GM21367 (cell line): ENCODE measurements around the gene LANCL2.

ENCODE experiments used
- ATAC-seq: cut with Tn5 transposase; IDR thresholded peaks from one replicate; pipeline ENCODE4 v1.9.1; 2021; ENCODE audit not compliant: unreplicated experiment

The LANCL2 gene

GRCh38 chr7:55361560-55361959 lies 3.6 kb upstream of the LANCL2 start:
- ATAC-seq = no peak

DNA sequence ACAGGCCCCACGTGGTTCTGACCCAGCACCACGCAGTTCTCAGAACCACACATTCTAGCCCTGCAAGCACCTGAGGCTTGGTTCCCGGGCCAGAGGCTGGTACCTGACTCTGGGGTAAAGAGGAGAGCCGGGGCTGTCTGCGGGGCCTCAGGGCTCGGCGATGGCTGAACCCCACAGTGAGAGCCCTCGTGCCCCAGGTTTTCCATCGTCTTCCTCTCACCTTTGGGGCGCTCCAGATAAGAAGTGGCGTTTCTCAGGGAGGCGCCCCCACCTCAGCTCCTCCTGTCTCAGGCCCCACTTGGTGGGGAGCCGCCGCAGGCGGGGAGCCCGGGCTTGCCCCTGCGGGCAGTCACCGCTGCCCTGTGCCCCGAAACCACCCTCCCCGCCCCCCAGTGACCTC lies 2.2 kb upstream of the LANCL2 start:
- ATAC-seq = no peak

DNA sequence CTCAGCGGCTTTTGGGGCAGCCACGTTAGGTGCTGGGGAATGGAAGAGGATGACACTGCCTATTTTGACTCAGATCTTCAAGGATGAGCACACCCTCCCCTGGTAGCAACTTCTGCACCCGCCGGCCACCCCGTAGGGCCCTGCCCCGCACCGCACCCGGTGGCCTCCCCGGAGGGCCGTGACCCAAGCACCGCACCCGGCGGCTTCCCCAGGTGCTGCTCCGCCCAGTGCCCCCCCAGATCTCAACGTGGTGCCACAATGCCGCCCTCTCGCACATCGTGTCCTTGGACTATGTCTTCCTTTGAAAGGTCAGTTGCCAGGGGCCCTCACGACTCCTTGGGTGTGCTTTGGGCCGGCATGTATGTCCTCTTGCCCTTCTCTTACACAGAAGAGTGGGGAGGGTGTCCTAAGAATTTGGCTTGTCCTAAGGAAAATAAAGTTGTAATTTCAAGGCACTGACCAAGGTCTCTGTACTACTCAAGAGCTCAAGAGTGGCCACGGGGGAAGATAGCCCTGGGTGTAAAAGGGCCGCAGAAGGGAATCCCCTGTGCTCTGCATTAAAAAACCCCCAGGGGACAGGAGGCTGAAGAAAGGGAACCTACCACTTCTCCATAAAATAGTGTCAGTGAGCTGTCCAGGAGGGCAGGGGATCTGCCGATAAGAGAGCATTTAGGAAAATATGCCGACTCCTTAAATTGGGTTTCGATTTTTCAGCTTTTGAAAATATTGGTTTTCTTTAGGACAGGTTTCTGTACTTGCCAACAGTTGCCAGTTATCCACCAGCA lies 1.6 kb upstream of the LANCL2 start:
- no peak for ATAC-seq

GRCh38 chr7:55365675-55366460 lies 731 bp downstream of the LANCL2 start:
- ATAC-seq = peak; percentile 78

GRCh38 chr7:55366461-55367070 lies 1.4 kb downstream of the LANCL2 start:
- ATAC-seq = peak; percentile 19

DNA sequence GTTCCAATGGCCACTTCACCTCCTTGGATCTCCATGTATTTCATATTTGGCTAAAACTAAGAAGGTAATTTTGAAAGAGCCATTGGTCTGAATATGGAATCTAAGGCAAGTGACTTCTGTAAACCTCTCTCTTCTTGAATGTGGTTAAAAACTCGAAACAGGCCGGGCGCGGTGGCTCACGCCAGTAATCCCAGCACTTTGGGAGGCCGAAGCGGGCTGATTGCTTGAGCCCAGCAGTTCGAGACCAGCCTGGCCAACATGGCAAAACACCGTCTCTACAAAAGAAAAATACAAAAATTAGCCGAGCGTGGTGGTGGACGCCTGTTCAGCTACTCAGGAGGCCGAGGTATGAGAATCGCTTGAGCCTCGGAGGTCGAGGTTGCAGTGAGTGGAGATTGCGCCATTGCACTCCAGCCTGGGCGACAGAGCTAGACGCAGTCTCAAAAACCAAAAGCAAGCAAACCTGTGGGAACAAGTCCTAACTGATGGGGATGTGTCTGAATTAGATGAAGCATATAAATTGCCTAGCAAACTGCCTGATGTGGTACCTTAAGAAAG lies 2.2 kb downstream of the LANCL2 start:
- no peak for ATAC-seq

DNA sequence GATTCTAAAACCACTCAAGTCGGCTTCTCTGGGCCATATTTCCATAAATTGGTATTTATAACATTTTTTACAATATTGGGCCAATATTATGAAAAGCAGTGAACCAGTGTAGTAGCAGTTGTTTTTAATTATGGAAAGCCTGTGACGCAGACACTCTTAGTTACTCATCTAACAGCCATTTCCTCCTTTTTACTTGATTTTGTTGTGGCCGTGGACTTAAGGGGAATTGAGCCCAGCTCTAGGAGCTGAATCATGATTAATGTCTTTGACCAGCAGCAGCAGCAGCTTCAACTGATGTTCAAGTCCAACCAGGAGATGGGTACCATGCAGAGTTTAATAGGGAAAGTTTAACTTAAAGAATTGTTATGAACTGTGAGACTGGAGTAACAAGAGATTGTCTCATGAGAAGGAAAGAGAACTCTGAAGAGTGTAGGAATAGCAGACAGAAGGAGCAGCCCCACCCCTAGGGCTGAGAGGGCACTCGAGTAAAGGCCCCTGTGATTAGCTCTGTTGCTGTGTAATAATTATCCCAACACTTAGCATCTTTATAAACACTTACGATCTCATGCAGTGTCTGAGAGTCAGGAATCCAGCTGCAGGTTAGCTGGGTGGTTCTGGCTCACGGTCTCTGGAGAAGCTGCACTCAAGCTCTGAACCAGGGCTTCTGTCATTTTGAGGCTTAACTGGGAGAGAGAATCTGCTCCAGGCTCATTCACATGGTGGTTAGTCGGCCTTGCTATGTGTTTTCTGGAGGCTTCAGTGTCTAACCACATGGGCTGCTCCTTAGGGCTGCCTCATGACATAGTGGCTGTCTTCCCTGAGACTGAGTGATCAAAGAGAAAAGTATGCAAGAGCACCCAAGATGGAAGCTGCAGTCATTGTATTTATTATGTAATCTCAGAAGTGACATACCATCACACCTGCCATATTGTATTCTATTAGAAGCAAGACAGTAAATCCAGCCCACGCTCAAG lies 4.6 kb downstream of the LANCL2 start:
- no peak for ATAC-seq

DNA sequence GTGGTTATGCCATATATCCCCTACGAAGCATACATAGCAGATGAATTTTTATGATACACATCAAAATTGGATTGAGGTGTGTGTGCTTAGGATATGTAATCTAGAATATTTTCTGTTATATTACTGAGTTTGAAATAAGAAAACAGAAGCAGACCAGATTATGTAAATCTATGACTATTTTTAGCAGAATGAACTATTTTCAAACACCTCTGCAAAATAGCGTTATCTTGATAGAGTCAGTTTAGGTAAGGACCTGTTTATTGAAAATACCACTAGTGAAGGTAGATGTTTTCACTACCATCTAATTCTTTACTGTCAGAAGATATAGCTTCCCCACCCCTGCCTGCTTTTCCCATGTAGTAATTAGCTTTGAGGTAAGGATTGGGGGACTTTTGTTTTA lies 9.1 kb downstream of the LANCL2 start:
- no peak for ATAC-seq

- ATAC-seq = no peak
These were observed 10.1 kb downstream of the LANCL2 start for GRCh38 chr7:55375237-55375636.

DNA sequence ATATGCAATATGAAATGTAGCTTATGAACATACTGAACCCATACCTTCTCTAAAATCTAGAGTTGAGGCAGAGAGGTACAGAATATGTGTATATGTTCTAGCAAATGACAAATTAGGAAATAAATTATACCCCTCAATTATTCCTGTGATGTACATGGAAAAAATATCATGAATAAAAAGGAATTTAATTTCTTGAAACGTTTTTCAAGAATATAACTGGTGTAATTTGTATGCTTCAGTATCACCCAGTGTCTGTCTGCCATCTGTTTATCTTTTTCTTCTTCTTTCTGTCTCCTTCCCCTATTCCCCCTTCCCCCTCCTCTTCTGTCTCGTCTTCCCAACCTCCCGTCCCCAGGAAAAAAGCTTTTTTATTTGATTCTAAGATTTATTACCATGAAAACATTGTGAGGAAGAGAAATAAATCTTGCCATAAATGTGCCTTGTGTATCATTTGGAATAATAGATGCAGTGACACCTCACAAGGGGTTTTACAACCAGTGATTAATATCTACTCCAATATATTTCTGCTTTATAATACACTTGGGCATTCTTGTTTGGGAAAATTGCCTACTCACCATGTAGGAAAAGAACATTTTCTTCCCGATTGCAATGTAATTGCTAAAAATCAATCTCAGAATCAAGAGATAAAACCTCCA lies 12.2 kb downstream of the LANCL2 start:
- ATAC-seq = no peak

DNA sequence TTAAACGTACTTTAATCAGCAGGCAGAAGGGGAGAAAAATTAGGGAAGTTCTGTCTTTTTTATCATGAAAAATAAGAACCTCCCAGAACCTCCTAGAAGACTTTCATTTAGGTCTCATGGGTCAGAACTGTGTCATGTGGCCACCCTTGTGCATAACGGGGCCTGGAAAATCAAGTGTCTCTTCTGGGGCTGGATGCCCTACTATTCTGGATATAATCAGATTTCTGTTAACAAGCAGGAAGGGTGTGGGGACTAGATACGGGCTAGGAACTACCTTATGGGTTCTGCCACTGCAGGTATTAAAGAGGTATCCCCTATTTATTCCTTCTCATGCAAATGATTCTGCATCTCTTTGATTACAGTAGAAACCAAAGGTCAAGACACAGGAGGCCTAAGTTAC lies 14.1 kb downstream of the LANCL2 start:
- ATAC-seq = no peak

- ATAC-seq = no peak
These were observed 16.1 kb downstream of the LANCL2 start for GRCh38 chr7:55381189-55381588.

DNA sequence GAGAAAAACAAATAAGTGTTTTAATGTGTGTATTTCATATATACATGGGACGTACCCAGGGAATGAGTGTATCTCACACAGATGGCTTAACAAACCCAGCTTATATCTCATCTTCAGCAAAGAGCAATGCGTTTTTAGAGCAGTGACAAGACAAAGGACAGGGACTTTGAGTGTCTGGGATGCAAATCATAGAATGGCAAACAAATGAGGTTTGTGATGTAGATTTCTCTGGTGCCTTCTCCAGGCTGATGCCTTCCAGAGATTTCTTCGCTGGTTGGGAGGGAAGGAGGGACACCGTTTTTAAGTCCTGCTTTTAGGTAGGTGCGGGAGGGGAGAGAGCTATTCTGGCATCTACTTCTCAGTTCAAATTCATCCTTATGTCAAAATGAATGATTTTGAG lies 16.6 kb downstream of the LANCL2 start:
- no peak for ATAC-seq

DNA sequence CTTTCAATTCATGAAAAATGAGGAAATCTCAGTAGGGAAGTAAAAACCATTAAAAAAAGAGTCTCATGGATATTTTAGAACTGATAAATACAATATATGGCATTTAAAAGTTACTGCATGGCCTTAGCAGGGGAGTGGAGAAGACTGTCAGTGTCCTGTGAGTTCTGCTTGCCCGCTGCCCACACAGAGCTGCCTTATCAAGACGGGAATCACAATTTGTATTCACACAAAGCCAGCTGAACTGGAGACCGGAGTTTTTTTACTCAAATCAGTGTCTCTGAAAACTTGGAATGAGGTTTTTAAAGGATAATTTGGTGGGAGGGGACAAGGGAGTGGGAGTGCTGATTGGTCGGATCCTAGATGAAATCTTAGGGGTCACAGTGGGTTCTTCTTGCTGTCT lies 17.1 kb downstream of the LANCL2 start:
- no peak for ATAC-seq

- ATAC-seq = no peak
These were observed 21.4 kb downstream of the LANCL2 start for GRCh38 chr7:55386541-55386940.

DNA sequence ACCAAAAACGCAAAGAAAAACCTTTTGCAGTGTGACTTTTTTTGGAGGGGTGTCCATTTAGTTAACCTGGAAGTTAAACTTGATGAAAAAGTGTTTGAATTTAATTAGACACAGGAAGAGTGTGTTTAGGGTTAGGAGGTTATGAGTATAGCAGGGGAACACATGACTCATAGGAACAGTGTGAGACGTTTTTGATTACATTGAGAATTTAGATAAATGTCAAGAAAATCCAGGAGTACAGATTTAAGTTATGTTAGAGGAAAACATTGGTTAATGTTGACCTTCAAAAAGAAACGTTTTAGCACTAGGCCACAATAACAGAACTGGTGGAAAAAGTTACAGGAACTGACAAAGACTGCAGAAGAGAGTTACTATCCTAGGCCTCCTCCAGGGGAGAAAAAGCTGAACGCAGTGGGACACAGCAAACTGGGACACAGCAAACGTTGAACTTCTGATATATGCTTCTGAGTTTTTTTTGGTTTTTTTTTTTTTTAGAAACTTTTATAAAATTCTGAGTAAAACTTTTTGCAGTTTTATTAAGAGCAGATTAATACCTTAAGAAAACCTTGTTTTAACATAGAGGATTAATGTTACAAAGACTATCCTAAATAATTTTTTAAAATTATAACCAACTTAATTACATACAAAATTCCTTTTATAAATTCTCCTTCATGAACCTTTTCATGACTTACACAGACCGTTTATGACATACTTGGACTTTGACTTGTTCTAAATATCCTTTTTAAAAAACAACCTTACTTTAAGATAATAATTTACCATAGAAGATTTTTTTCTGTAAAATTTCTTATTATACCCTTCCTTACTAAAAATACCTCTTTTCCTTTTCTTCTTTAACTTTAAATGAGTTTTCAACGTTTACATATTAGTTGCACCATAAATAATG lies 22.2 kb downstream of the LANCL2 start:
- ATAC-seq = no peak

DNA sequence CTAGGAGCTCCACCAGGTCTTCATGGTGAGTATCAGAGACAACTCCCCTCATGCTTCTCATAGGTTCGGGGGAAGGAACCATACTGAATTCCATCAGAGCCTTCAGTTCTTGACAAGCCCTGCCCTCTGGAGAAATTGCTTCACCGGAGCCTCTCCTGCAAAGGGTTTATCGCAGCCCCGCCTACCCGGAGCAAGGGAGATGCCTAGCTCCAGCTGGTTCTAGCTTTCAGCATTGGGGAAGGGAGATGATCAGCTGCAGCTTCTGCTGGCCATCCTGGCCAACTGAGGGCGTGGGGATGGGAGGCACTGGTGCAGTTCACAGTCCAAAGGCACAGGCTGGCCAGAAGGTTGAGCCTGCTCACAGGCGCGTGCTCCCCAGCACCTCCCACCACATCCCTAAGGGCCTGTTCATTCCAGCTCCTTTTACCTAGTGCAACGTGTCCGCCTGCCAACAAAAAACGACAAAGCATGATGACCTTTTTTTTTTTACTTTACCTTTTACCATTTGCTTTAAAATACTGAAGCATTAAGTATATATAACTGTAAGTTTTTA lies 31.2 kb downstream of the LANCL2 start:
- no peak for ATAC-seq

DNA sequence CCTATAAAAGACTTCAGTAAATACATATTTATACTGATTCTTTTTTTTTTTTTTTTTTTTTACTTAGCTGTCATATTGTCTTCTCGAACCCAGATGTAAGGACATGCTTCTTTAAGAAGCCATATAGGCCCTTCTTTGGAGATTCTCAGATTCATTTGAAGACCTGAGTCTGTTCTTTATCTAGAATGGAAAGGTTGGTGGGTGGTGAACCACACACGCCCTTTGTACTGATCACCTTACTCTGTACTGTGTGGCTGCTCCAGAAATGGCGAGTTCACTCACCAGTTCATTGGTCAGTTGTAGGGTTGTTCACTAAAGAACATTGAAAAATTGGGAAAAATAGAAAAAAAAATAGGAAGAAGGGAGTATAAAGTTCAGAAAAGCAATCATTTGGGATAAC lies 32.5 kb downstream of the LANCL2 start:
- no peak for ATAC-seq

DNA sequence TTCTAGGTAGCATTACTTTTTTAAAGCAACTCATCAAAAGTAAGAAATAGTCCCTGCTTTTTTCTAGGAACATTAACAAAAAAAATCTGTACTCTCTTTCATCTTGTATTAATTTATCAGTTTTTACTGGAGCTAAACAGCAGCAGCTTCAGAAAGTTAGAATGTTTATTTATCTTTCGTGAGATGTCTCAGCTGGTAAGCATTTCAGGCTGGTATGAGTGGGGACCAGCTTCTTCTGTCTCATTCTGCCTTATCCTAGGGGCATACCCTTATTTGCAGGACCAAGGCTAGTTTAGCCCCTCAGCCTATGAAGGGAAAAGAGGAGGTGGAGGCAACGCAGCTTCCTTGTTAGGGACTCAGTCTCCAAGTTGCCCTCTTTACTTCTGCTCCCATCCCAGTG lies 35.1 kb downstream of the LANCL2 start:
- ATAC-seq = no peak
